Hematopoietic multipotent progenitor cell treated with erythropoietin and hydrocortisone succinate and interleukin-3 and kit ligand, for 15 days (in vitro differentiated cells): ENCODE measurements around the gene PRDM16.

Experiments
- DNase-seq: peaks from one replicate; pipeline ENCODE4 v3.0.0-alpha.2; 2015; ENCODE audit warnings: low spot score

The PRDM16 gene

DNA sequence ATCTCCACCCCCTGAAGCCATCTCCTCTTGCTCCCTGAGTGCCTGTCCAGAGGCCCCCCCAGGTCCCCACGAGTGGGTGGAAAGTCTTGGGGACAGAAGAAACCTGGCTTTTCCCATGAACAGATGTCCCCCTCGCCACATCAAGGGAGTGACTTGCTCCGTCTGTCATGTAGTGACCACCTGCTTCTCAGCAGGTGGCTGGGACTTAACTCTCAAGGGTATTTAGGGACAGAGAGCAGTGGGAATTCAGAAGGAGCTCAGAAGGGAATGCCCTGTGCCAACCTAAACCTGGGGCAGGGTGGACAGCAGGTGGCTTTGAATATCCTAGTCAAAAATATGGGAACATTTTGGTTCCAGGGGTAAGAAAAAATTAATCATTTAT lies 139.8 kb downstream of the PRDM16 start:
- no peak for DNase-seq

DNA sequence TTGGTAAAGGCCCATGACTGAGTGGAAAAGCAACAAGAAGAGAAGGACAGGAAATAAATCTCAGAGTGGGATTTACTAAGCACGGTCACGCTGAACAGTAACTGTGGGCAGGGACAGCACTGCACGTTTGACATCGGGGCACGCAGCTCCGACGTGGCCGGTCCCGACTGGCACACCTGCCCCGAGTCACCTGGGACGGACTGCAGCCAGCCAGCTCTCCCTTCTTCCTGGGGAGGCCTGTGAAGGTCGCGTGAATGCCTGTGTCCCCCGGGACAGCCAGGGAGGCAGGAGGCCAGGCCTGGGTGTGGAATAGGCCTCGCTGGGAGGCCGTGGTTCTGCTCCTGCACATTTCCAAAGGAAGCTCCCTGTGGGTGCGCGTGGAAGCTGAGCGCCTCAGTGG lies 140.2 kb downstream of the PRDM16 start:
- DNase-seq, result no peak

DNA sequence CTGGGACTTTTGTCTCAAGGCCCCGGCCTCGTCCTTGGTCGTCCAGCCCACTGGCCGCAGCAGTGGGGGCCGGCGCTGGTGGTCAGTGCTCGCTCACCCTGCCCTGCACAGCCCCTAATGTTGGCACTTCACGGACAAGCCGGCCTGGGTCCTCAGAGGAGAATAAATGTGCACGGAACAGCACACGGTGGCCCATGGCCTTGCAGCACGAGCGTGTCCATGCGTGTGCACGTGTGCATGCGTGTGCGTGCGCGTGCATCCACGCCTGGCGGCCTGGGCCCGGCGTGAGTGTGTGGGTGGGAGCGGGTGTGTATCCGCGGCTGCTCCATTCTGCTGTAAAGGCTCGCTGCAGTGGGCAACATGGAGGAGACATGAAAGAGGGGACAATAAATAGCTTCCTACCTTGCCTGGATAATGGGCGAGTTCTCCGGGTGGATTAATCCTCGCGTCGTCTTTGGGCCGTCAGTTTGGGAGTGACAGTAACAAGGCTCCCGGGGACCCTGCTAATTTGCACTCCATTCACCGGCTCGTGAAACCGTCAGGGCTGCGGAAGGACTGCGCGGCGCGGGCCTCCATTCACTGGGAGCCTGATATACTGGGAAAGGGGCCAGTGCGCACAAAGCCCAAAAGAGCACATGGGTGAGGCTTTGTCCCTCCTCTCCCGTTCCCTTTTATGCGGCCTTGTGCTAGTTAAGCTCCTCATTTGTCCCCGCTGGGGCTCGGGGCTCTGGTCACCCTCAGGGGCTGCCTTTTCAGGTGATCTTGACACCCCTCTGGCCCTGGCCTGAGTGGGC lies 142.8 kb downstream of the PRDM16 start:
- DNase-seq, result no peak

- DNase-seq, result no peak
These were observed 143.7 kb downstream of the PRDM16 start for GRCh38 chr1:3212453-3213355.

- no peak for DNase-seq
These were observed 144.7 kb downstream of the PRDM16 start for GRCh38 chr1:3213730-3214129.

GRCh38 chr1:3215198-3216014 lies 146.4 kb downstream of the PRDM16 start:
- no peak for DNase-seq

DNA sequence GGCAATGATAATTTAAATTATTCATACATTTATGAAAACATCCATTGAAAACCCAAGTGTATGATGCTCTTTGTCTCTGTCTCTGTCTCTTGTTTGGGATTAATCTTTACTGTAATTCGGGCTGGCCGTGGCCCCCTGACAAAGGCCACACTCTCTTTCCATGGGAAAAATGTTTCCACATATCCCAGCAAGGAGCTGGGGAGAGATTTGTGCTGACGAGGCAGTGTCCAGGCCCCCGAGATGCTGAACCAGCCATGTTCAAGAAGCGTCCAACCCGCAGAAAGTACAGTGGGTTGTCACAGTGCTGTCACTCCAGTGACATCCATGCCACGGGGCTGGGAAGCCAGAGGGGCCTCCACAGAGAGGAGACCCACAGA lies 147.0 kb downstream of the PRDM16 start:
- DNase-seq, result no peak

DNA sequence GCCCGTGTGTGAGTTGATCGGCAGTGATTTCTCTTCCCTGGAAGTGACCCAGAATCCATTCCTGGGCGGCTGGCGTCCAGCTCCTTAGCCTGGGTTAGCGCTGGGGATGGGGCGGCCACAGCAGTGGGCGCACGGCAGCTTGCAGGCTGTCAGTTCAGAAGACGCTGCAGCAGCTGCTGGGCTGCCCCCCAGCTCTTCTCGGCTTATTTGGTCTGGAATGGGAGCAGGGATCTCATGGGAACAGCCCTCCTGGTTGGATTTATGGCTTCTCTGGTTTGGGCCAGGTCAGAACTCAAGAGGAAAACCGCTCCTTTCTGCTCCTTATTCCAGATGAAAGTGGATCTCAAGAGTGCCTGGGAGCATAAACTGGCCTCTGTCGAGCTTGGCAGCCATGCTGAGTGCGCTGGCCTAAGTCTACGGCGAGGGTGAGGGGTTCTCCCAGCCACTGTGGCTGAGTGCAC lies 148.2 kb downstream of the PRDM16 start:
- DNase-seq, result no peak

- DNase-seq, result no peak
These were observed 149.1 kb downstream of the PRDM16 start for GRCh38 chr1:3217979-3218679.

GRCh38 chr1:3219005-3219790 lies 150.2 kb downstream of the PRDM16 start:
- no peak for DNase-seq

DNA sequence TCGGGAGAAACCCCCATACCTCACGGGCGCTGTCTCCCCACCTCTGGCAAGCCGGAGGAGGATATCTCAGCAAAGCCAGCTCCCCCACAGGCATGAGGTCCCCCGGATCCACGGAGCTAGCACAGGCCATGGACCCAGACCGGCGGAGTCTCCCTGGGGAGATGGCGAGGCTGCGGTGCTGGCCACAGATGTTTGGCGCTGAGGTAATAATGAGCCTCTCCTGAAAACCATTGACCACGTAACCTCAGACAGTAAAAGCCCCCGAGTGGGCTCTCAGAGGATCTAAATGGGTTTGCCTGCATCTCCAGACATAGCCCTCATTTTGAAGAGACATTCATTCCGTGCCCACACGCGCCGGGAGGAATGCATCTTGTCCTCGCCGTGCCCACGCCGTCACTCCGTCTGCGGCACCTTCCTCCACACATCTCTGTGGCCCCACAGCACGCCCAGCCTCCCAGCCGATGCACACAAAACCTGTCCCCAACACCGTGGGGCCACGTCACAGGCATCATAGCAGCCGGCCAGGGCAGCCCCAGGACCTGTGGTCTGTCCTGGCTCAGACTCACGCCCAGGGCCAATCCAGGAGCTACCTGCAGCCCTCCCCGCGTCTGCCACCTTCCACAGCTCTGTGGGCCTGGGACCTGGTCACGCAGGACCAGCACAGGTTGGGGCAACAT lies 150.9 kb downstream of the PRDM16 start:
- DNase-seq, result no peak

GRCh38 chr1:3221112-3222041 lies 152.4 kb downstream of the PRDM16 start:
- DNase-seq, result no peak

- DNase-seq, result no peak
These were observed 153.2 kb downstream of the PRDM16 start for GRCh38 chr1:3222042-3222692.

DNA sequence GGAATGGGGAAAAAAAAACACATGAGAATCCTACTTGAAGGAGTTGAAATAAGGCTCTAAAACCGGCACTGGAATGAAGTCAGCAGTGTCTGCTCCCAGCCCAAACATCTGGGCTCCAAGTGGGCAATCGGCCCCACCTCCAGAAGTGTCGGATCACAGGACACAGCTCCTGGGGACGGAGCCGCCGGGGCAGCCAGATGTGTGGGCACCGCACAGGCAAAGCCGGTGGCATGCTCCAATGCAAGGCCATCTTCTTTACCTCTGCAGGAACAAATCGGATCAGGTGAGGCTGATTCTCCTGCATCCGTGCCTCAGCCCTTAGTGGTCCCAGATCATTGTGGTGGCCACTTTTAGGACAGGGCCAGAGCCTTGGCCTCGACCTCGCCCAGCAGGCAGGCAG lies 156.7 kb downstream of the PRDM16 start:
- DNase-seq, result no peak

- DNase-seq, result no peak
These were observed 157.2 kb downstream of the PRDM16 start for GRCh38 chr1:3226191-3226590.

GRCh38 chr1:3226701-3227350 lies 157.8 kb downstream of the PRDM16 start:
- no peak for DNase-seq

- DNase-seq, result no peak
These were observed 158.3 kb downstream of the PRDM16 start for GRCh38 chr1:3227351-3227704.

GRCh38 chr1:3227893-3228292 lies 158.9 kb downstream of the PRDM16 start:
- DNase-seq, result no peak
